SW 1271 (cell line): ENCODE results near the gene GPR180.

Source experiments
- DNase-seq, 2 experiments: peaks; one replicate each; lab custom pipeline; 2025; lab: John Stamatoyannopoulos, UW

GPR180 gene

GRCh38 chr13:94656176-94656575, 54.5 kb downstream of the GPR180 start:
- DNase-seq = no peak

- peak in 1 of 2 experiments; percentile 25 for DNase-seq
Measured at GRCh38 chr13:94656766-94657165, 55.1 kb downstream of the GPR180 start.

GRCh38 chr13:94657167-94657566, 55.5 kb downstream of the GPR180 start:
- no peak for DNase-seq

- peak in 1 of 2 experiments; percentile 18 for DNase-seq
Measured at GRCh38 chr13:94658926-94659597, 57.4 kb downstream of the GPR180 start.

GRCh38 chr13:94659598-94659946, 57.9 kb downstream of the GPR180 start:
- DNase-seq = no peak

- DNase-seq = peak in 1 of 2 experiments; percentile 24
Measured at GRCh38 chr13:94660695-94661326, 59.2 kb downstream of the GPR180 start.

- DNase-seq = no peak
Measured at GRCh38 chr13:94661406-94661805, 59.7 kb downstream of the GPR180 start.

- DNase-seq = no peak
Measured at GRCh38 chr13:94662274-94662945, 60.8 kb downstream of the GPR180 start.

- DNase-seq = no peak
Measured at GRCh38 chr13:94664889-94665288, 63.2 kb downstream of the GPR180 start.

GRCh38 chr13:94666065-94666464, 64.4 kb downstream of the GPR180 start:
- DNase-seq = no peak

GRCh38 chr13:94667190-94667589, 65.5 kb downstream of the GPR180 start:
- DNase-seq = no peak

- no peak for DNase-seq
Measured at GRCh38 chr13:94672400-94672799, 70.7 kb downstream of the GPR180 start.

GRCh38 chr13:94673851-94674250, 72.2 kb downstream of the GPR180 start:
- no peak for DNase-seq

- peak in 1 of 2 experiments; percentile 39 for DNase-seq
Measured at GRCh38 chr13:94674609-94675348, 73.1 kb downstream of the GPR180 start.

- no peak for DNase-seq
Measured at GRCh38 chr13:94677799-94678198, 76.1 kb downstream of the GPR180 start.

- DNase-seq = no peak
Measured at GRCh38 chr13:94678845-94679244, 77.2 kb downstream of the GPR180 start.

GRCh38 chr13:94679614-94680013, 78.0 kb downstream of the GPR180 start:
- DNase-seq = no peak

- DNase-seq = no peak
Measured at GRCh38 chr13:94682229-94682628, 80.6 kb downstream of the GPR180 start.

GRCh38 chr13:94683409-94683808, 81.8 kb downstream of the GPR180 start:
- no peak for DNase-seq
